Retina (tissue), 1 donor: ENCODE results near the gene TMTC2.

Experiments
- DNase-seq: peaks from one replicate; pipeline ENCODE4 v3.0.0-alpha.2; 2016

The TMTC2 gene

GRCh38 chr12:82896277-82896676, 209.6 kb downstream of the TMTC2 start:
- DNase-seq: no peak

GRCh38 chr12:82896979-82897378, 210.3 kb downstream of the TMTC2 start:
- DNase-seq: no peak

- no peak for DNase-seq
These were observed 211.7 kb downstream of the TMTC2 start for GRCh38 chr12:82898441-82898840.

DNA sequence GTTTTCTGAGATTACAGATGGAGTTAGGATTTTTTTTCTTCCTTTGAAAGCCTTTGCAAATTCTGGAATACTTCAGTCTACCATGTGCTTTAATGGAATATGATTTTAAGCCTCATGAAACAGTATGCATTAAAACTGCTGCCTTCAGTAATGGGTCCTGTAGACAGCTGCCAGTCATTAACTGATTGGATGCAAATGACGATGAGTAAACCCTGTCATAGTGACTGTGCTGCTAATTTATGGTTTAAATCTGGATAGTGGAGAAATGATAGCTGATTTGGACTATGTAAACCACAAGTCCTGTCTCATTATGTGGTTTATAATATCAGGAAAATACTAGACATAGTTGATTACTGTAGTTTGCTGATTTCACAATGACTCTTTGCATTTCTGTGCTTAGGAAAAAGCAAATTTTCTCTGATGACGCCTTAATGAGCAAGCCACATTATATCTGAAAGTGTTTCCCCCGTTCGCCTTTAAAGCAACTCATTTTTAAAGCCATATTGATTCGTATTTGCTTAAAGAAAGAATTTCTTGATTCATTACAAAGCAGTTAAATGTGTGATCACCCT, 217.6 kb downstream of the TMTC2 start:
- no peak for DNase-seq

DNA sequence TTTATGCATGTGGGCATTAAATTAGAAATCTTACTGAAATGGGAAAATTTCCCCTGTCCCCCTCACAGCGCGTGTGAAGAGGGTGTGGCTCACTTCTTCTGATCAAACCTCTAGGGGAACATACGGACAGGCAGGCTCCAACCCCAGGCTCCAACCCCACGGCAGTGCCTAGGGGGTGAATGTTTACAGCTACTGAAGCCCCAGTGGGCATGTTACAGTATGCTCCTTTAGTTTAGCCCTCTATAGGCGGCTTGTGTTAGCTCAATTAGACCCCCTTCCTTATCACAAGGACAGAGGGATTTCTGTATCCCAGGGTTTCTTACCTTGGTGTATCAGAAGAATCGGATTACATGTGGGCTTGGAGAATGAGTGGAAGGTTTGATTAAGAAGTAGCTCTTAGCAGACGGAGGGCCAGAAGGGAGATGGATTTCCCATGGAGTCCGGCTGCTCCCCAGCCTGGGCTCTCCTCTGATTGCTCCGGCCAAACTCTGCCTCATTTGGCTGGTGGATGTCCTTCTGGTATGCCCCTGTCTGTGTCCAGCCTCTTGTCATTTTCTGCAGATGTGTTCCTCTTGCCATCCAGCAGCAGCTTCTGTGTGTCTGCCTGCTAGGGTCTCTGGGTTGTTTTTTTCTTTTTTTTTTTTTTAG, 223.7 kb downstream of the TMTC2 start:
- DNase-seq: peak; percentile 15

DNA sequence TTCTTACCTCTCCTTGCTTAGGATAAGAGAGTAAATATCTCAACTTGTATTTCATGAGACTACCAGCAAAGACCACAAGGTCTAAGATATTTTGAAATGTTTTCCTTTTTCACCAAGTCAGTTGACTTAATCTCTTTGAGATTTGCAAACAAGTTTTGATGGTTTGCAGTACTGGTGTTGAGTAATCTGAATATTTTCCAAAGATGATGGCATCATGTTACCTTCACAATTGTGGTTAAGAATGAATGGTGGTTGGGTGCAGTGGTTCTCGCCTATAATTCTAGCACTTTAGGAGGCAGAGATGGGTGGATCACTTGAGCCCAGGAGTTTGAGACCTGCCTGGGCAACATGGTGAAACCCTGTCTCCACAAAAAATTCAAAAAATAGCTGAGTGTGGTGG, 225.7 kb downstream of the TMTC2 start:
- DNase-seq: no peak

DNA sequence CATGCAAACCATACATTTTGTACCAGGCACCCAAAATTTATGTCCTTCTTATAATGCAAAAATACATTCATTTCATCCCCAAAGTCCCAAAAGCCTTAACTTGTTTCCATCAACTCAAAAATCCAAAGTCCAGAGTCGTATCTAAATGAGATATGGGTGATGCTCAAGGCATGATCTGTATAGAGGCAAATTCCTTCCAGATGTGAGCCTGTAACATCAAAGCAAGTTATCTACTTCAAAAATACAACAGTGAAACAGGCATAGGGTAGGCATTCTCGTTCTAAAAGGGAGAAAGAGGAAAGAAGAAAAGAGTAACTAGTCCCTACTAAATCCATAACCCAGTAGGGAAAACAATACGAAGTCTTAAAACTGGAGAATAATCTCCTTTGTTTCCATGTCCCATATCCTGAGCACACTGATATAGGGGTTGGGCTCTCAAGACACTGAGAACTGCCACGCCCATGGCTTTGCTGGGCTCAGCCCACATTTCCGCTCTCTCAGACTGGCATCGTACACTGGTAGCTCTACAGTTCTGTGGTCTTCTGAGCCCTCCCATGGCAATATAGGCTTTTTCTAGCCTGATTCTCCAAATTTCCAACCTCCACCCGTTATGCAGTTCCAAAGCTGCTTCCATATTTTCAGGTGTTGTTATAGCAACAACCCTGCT, 232.8 kb downstream of the TMTC2 start:
- no peak for DNase-seq

- no peak for DNase-seq
These were observed 237.2 kb downstream of the TMTC2 start for GRCh38 chr12:82923935-82924334.

GRCh38 chr12:82926630-82927029, 239.9 kb downstream of the TMTC2 start:
- no peak for DNase-seq

DNA sequence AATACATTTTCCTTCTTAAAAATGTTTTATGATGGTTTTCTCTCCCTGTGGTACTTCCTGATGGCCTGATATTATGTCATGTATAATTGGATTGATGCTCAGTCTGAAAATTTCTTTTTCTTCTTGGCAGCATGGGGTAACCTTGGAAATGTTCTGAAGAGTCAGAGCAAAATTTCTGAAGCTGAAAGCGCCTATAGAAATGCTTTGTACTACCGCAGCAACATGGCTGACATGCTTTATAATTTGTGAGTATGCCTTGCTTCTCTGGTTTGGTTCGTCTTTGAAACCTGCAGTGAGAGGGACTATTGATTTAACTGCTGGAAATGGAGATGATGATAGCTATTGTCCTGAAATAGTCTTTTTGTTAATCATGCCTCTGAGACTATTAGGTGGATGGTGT, 243.6 kb downstream of the TMTC2 start:
- DNase-seq: no peak

- DNase-seq: no peak
These were observed 244.8 kb downstream of the TMTC2 start for GRCh38 chr12:82931349-82932116.

DNA sequence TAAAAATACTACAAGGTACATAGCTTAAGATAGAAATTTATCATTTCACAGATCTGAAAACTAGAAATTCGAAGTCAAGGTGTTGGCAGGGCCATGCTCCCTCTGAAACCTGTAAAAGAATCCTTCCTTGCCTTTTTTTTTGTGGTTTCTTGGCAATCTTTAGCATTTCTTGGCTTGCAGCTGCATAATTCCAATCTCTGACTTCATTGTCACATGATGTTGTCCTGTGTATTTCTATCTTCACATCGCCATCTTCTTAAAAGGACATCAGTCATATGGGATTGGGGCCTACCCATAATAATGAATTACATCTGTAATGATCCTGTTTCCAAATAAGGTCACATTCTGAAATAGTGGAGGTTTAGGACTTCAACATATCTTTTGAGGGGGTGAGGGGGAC, 250.4 kb downstream of the TMTC2 start:
- DNase-seq: no peak

DNA sequence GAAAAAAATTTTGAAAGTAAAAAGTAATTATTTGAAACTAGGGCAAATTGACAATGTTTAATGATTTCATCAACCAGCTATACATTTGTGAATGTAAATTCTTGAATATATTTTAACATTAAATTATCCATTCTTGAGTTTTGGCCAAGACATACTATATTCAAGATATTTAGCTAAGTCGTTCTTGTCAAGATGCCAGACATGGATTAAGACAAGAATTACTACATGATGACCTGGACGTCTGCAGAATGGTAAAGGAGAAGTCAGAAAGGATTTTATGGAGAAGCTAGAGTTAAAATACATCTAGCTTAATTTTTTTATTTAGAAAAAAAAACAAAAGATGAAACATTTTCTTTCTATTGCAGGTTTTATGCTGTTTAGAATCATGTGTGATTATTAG, 255.8 kb downstream of the TMTC2 start:
- DNase-seq: no peak

DNA sequence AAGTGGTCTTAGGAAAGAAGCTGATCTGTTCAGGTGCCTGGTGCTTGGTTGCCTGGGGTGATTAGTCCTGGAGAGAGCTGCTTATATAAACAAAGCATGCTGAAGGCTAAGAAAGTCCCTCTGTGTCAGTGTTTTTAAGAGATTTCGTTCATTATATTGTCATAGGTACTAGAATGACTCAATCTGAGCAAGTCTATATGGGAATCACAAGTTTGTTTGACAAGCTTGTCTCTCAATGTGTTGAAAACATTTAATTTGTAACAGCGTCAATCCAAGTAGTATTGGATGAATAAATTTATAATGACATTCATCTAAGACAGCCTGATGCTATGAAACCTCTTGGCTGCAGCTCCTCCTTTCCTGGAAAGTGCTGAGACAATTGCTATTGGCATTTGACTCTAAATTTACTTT, 256.3 kb downstream of the TMTC2 start:
- DNase-seq: no peak

GRCh38 chr12:82948491-82948890, 261.8 kb downstream of the TMTC2 start:
- DNase-seq: no peak

GRCh38 chr12:82950356-82950755, 263.6 kb downstream of the TMTC2 start:
- no peak for DNase-seq

GRCh38 chr12:82952946-82953345, 266.2 kb downstream of the TMTC2 start:
- DNase-seq: no peak

GRCh38 chr12:82953397-82953796, 266.7 kb downstream of the TMTC2 start:
- DNase-seq: no peak

DNA sequence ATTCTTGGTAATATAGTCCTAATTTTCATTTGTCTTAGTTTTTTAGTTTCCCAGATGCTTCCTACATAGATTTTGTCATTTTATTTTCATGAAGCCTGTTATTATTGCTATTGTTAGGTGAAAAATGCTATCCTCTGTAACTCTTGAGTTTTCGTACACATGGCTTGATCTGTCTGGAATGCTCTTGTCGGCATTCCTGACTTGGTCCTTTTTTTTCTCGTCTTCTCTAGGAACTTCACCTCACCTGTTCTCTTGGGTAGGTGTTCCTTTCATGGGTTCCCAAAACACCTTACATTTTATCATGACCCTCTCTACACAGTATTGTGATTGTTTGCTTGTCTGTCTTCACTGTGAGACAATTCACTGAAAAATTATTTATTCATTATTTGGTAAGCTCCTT, 267.4 kb downstream of the TMTC2 start:
- no peak for DNase-seq

DNA sequence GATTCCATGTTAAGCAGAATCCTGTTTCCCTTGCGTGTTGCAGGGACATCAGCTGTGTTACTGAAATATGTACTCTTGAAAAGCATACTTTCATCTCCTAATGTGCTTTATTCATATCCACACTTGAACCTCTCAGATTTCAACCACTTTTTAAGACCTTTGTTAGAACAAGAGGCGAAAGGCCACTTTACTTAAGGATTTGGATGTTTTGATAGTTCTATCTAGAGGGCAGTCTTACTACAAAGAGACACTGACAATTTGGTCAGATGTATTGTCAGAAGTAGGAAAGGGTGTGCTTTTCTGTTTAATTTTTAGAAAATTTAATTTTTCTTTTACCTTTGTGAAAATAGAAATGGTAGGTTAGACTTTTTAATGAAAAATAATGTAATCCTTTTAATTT, 267.9 kb downstream of the TMTC2 start:
- DNase-seq: no peak

- DNase-seq: no peak
These were observed 268.3 kb downstream of the TMTC2 start for GRCh38 chr12:82955043-82955442.

DNA sequence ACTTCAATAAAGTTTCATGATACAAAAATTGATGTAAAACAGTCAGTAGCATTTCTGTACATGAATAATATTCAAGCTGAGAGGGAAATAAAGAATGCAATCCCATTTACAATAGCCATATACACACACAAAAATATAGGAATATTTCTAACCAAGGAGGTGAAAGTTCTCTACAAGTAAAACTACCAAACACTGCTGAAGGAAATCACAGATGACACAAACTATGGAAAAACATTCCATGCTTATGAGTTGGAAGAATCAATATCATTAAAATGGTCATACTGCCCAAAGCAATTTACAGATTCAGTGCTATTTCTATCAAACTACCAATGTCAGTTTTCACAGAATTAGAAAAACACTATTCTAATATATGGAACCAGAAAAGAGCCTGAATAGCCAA, 272.3 kb downstream of the TMTC2 start:
- DNase-seq: no peak

DNA sequence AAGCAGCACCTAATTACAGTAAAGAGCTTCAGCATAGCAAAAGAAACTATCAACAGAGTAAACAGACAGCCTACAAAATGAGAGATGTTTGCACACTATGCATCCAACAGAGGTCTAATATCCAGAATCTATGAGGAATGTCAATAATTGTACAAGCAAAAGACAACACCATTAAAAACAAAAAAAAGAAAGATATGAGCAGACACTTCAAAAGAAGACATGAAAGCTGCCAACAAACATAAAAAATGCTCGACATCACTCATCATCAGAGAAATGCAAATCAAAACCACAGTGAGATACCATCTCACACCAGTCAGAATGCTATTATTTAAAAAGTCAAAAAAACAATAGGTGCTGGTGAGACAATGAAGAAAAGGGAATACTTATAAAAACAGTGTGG, 273.1 kb downstream of the TMTC2 start:
- no peak for DNase-seq

GRCh38 chr12:82961835-82962234, 275.1 kb downstream of the TMTC2 start:
- DNase-seq: no peak
